GM19397 (cell line): ENCODE results near the gene NPFF.
"Not testable (repeated sequence)": the region's sequence is repeated elsewhere in the genome, so short reads cannot be mapped to it uniquely, and the experiment has no call there.

Source experiments
- ATAC-seq: cut with Tn5 transposase; IDR thresholded peaks from one replicate; pipeline ENCODE4 v1.9.1; 2021; ENCODE audit warnings: mild to moderate bottlenecking, moderate library complexity; ENCODE audit not compliant: unreplicated experiment

NPFF gene, protein sequence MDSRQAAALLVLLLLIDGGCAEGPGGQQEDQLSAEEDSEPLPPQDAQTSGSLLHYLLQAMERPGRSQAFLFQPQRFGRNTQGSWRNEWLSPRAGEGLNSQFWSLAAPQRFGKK

DNA sequence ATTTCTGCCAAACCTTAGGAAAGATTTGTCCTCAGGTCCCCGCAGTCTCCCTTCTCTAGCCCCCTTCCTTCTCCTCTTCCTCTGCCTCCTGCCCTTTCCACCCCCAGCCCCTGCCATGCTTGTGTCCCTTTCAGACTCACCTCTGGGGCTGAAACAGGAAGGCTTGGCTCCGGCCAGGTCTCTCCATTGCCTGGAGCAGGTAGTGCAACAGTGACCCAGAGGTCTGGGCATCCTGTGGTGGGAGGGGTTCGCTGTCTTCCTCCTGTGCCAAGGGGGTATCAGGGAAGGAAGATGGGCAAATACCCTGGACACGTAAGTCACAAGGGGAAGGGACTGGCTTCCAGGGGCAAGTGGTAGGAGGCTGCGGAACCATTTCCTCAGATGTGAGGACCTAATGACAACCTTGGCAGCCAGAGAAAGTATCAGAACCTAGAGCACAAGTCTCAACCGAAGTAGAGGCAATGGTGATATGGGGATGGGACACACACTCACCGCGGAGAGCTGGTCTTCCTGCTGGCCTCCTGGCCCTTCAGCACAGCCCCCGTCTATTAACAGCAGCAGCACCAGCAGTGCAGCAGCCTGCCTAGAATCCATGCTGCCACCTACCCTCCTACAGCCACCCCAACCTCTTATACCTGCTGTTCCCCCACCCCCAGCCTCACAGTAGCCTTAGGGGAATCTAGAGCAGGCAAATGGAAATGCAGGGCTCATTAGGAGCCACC is at the start of gene NPFF:
NPFF (minus strand) TSS at position 604 of the 722 bp plus-strand sequence; CDS start at position 594, 10 bp downstream.
- no peak for ATAC-seq

DNA sequence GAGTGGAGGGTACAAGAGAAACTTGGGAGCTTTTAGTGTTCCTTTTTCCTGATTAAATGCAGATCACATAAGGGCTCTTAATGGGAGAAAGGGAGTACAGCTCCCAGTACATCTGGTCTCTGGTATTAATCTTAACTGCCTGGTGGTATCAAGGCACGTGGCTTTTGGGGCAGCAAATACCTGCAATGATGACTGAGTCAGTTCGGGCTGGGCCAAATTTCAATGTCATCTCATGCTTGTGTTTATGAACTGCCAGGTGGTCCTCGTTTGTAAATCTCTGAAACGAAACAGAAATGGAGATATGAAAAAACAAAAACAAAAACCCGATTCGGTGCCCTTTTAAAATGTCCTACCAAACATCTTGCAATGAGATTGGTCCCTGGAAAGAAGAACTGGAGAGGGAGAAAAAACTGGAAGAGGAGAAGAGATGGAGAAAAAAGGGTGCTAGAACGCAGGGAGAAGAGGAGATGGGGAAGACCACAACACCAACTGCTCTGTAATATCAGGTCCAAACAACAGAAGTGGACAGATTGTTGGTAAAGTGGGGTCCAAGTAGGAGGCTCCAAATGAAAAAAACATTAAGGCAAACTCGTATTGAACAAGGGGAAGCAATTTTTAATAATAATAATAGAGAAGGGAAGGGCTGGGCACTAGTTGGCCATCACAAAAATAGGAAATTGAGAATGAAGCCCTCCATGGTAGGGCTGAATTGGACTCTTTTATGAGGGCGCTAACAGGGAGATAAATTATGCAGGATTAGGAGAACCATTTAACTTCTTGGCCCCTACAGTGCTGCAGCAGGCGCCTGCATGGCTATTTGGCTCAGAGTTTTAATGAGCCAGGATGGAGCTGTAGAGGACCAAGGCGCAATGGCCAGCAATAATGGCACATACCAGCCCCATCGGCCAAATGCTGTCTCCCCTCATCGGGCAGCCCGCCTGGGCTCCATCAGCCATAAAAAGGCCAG is 45.4 kb upstream of the NPFF start:
- ATAC-seq, result no peak

DNA sequence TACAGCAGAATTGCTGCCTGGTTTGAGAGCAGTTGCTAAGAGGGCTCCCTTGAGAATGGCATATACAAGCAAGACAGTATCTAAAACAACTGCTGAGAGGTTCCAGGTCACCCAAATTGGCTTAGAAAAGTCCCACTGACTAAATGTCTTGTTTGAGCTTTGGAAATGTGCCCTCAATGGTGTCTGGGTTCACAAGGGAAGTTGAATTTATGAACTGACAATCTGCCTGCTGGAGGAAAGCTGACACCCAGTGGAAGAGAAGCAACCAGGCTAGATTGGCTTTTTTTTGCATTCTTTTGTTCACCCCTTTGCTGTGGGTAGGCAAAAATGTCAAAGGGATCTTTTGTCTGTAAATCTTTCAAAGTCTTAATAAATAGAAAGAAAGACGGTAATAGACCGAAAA is 44.6 kb upstream of the NPFF start:
- ATAC-seq, result no peak

DNA sequence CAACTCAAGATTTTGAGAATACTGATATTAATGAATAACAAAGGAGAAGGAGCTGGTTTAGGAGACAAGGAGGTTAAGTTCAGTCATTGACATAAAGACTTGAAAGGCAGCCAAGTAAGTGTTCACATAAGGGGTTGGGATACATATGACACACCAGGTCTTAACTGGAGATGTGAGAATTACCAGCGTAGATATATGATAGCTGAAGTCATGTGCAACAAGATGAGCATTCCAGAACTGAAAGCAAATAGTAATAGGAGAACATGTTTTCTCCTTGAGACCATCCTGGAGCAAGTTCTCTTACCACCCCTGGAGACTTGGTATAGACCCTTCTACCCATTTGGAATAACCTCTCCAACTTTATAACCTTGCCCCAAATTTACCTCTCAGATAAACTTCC is 43.3 kb upstream of the NPFF start:
- ATAC-seq, result no peak

DNA sequence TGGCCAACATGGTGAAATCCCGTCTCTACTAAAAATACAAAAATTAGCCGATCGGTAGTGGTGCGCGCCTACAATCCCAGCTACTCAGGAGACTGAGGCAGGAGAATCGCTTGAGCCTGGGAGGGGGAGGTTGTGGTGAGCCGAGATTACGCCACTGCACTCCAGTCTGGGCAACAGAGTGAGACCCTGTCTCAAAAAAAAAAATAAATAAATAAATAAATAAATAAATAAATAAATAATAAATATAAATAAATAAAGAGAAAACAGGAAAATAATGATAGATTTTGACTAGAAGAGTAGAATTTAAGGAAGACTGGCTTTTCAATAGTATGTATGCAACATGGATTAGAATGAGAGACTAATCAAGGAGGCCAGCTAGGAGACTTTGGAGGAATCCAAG is 42.8 kb upstream of the NPFF start:
- not testable (repeated sequence) for ATAC-seq

DNA sequence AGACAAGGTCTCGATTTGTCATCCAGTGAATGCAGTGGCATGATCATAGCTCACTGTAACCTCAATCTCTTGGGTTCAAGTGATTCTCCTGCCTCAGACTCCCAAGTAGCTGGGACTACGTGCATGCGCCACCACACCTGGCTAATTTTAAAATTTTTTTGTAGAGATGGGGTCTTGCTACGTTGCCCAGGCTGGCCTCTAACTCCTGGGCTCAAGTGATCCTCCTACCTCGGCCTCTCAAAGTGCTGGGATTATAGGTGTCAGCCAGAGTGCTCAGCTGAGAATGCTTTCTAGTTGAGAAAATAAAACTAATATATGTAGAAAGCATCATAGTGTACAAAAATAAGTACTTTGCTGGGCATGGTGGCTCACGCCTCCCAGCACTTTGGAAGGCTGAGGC is 41.1 kb upstream of the NPFF start:
- ATAC-seq, result not testable (repeated sequence)

DNA sequence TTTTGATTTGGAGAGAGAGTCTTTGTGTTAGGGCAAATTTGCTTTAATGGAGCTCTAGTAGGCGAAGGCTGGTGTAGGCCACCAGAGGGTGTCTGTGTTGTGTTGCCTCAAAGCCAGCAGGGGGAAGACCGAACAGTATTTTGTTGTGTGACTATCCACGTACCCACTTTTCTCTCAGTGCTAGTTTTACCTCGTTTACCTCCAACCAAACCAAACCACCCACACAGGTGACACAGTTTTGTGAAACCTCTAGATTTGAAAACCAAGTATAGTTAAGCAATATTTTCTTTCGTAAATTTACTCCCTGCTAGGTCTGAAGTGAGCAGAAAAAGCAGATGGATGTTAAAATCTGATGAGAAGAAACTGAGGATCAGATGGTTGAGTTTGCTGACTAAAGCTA is 36.3 kb upstream of the NPFF start:
- no peak for ATAC-seq

DNA sequence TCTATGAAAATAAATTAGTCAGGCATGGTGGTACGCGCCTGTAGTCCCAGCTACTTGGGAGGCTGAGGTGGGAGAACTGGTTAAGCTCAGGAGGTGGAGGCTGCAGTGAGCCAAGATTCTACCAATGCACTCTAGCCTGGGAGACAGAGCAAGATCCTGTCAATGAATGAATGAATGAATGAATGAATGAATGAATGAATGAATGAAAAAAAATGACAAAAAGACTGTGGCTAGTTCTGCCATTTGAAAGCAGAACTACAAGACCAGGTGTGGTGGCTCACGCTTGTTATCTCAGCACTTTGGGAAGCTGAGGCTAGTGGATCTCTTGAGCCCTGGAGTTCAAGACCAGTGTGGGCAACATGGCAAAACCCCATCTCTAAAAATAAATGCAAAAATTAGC is 32.2 kb upstream of the NPFF start:
- ATAC-seq, result no peak

DNA sequence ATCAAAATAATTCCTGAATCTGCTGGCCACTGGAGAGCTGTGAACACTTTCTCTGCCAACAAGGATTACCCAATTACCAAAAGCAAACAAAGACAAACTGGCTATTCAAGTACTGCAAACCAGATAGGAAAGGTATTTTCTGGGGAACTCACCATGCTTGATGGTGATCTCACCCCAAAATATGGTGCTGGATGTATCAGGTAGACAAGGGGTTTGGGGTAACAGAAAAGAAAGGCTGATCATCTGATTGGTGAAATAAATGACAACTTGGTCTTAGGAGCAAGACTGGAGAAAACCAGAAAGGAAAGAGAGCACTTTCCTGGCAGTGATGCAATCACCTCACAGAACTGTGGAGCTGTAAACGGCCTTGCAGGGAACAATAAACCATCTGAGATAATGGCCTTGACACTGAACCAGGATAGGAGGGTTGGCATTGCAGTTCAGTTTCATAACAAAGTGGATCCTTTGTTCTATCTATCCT is 31.0 kb upstream of the NPFF start:
- no peak for ATAC-seq

DNA sequence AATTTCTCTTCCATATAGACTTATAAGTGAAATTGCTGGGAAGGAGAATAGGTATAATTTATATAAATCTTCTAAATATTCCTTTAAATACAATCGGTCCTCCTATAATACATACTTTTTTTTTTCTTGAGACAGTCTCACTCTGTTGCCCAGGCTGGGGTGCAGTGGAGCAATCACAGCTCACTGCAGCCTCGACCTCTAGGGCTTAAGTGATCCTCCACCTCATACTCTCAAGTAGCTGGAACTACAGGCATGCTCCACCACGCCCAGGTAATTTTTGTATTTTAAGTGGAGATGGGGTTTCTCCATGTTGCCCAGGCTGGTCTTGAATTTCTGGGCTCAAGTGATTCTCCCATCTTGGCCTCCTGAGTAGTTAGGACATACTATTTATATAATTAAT is 29.7 kb upstream of the NPFF start:
- ATAC-seq, result no peak

DNA sequence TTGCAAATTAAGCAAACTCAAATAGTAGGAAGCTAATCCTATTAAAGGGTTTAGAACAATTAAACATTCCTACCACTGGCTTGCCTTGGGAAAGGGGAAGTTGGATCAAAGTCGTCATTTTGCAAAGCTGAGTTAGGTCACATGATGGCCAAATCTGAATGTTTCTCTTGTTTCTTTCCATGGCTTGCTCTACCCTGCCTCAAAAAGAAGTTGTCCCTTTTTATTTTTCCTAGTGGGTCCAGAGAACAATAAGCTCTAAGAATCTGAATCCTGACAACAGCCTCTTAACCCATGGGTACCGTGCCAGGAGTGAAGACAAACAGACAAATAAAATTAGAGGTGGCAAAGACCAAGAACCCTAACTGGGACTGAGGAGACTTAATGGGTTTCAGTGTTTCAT is 26.2 kb upstream of the NPFF start:
- no peak for ATAC-seq

DNA sequence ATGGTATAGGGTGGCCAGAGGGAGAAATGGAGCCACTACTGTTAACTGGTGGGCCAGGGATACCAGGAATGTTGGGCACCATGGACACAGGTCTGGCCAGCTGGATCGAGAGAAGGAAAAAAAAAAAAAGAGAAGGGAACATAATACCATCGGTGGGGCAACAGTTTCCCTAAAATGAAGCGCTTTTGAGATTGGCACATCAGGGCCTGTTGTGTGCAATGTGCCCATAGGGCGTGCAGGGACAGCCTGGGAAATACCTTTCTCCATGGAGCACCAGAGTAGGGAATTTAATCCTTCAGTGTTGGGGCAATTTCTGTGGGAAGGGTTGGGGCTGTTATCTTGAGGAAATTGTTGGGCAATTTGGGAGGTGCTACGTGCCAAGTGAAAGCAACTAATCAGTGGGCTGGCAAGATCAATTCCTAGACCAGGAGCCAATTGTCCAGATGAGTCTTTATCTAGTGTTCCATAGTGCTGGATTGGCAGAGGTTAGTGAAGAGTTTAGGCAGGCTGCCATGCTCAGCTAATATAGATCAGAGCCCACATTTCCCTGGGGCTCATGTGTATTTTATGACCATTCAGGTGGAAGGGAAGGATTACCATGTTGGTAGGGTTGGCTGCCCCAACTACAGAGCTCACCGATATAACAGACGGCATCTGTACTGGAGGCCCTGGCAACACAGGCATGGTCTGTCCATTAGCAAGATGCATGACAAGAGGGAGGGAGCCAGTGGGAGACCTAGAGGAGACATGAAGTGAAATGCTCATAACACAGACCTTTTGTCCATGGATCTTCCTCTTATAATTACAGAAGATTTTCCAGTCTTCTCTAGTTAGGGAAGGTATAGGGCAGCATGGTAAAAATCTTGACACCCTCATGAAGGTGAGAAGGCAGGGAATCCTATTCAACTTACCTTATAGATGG is 25.5 kb upstream of the NPFF start:
- ATAC-seq, result no peak

DNA sequence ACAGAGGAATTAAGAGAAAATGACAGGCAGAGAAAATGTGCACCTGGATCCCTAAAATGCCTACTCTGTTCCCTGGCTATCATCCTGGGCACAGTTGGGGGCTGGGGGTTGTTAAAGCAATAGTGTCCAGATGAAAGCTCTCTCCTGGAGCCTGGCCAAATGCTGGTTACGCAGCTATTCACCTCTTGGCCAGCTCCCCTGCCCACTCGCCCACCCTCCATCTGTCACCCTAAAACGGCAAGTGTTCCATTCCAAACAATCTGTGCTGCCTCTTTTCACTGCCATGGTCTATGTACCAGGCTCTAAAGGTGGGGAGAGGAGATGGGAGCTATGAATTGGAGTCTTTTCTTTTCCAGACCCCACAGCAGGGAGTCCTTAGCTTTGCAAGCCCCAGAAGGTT is 24.7 kb upstream of the NPFF start:
- no peak for ATAC-seq

DNA sequence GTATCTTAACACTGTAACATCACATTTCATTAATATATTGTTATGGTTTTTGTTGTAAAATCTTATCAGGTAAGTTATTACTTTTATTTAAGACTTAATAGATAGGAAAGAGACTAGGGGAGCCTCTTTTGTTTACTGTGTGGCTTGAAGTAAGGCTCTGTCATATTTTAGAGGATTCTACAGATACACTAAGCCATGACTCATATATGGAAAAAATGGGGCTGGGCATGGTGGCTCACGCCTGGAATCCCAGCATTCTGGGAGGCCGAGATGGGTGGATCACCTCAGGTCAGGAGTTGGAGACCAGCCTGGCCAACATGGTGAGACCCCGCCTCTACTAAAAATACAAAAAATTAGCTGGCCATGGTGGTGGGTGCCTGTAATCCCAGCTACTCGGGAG is 23.6 kb upstream of the NPFF start:
- ATAC-seq, result no peak

DNA sequence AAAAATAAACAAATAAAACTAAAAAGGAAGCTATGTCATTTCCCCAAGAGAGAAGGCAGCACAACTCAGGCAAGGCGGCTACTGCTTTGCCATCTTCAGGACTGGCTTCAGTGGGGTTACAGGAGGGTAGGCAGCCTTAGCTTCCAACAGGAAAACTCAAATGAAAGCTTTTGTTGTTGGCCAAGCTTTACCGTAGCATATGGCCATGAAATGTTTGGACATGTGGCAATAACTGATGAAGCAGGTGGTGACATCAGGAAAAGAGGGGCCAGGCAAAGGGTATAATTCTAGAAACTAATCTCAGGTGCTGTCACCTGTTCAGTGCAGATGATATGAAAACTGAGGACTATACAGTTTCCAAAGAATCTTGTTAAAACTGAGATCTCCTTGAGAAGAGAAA is 22.8 kb upstream of the NPFF start:
- no peak for ATAC-seq

DNA sequence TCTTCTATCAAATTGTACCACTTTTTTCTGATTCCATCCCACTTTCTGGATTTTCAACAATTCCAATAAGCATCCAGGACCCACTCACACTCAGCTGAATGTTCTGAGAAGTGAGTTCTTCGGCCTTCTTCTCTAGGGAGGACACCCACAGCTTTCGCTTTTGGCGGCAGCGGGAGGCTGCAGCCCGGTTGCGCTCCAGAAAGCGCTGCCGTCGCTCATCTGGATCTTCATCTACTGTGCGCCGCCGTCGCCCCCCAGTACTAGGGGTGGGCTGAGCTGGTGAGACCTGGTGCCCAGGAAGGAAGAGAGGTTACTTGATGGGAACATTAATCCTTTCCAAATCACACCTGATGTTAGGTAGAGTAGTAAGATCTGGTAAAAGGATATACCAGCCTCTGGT is 17.2 kb upstream of the NPFF start:
- ATAC-seq, result no peak

DNA sequence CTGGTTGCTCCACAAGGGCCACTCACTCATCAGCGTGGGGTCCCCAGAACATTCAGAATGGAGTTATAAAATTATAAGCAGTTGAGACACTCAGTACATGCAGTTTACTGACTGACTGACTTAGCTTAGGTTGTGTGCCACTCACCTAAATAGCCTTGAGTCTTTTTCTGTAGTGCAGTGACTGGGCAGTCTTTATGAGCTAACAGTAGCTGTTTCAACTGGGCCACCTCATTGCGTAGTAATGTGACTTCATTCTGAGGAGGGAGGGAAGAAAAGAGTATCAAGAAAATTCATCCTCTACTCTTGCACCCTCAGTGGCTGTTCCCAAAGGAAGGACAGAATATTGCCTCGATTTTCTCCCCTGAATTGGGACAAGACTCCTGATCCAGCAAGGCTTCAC is 15.8 kb upstream of the NPFF start:
- no peak for ATAC-seq

DNA sequence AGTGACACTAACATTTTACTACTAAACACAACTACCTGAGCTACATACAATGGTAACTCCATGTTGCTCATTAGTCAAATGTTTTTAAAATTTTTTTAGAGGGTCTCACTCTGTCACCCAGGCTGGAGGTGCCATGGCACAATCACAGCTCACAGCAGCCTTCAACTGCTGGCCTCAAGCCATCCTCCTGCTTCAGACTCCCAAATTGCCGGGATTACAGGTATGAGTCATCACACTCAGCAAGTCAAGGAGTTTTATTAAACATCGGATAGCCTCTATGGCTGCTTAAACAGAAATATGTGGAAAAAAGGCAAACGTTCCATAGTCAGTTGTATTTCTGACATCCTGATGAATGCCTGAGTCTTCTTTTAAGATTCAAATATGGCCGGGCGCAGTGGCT is 11.1 kb upstream of the NPFF start:
- no peak for ATAC-seq

DNA sequence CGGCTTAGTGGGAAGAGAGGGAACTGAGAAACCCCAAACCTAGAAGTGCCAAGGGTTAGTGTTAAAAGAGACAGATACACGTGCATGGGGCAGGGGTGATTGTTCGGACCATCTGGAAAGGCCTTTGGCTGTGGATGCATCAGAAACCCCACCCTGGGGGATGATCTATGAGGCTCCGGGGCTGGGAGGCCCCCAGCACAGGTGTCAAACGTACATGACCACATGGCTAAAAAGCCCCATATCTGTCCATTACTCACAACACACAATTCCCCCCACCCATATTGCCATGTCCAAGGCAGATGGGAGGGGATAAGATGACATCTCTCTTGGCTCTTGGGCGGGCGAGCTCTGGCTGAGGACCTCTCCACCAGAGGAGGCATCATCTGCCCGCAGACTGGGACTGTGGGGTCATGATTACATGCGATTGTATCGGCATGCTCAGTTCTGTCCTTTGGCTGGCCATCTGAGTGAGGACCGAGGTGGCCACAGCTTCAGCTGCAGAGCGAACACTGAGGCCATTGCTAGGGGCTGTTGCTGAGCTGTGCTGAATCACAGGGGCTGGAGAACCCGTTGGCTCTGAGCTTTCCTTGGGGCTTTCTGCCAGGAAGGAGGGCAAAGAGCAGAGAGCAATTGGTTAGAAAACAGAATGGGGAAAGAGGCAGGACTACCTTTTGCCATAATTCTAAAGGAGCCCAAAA is 9.6 kb upstream of the NPFF start:
- no peak for ATAC-seq

DNA sequence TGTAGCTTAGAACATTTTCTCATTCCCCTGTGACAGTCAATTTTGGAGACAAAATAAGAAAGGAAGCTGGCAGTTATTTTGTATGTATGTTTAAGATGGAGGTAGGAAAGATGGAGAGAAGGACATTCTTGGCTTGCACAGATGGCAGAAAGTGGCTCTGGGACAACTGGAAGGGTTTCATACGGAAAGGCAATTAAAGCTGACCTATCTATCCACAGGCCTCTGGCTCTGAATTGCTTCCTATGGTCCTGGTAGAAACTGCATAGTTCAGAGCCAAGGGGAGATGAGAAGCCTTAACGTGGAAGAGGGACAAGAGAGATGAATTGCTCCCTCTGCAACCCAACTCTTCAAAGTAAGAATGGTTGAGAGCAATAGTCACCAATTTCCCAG is 8.0 kb upstream of the NPFF start:
- ATAC-seq, result no peak
